Fibroblast of skin of abdomen (primary cell): ENCODE data around the gene C1QTNF5.

Source experiments
- DNase-seq: peaks from one replicate; pipeline ENCODE4 v3.0.0-alpha.2; 2013

The C1QTNF5 gene

DNA sequence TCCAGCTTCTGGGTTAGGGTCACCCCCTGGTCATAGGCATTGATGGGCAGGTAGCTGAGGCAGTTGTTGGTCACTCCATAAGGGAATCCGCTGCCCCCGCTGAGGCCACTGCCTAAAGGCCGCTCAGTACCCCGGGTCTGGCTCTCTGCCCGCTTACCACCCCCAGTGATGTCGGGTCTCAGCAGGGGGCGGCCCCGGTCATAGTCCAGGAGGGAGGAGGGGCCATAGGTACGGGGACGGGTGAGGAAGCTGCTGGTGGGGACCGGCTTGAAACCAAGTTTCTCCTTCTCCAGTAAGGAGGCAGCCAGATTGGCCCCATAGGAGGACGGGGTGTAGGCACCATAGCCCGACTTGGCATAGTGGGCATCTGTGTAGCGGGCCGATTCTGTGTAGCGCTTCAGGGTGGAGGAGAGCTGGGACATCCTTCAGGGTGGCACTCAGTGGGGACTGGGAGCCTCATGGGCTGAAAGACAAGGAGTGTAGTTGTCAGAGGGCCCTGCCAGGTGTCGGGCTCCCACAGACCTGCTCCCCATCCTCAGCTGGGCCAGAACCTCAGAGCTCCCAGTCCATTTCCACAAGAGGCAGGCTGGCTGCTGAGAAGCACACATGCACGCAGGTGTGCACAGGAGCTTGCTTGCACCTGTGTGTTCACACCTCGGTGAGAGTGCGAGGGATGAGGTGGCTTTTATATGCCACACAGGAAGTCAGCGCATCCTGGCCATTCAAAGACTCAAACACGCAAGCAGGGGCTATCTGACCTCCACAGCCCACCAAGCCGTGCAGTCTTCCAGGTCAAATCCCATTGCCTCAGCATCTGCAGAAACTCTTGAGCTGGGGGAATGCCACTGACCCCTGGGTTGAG is 32.6 kb upstream of the C1QTNF5 start:
- no peak for DNase-seq

DNA sequence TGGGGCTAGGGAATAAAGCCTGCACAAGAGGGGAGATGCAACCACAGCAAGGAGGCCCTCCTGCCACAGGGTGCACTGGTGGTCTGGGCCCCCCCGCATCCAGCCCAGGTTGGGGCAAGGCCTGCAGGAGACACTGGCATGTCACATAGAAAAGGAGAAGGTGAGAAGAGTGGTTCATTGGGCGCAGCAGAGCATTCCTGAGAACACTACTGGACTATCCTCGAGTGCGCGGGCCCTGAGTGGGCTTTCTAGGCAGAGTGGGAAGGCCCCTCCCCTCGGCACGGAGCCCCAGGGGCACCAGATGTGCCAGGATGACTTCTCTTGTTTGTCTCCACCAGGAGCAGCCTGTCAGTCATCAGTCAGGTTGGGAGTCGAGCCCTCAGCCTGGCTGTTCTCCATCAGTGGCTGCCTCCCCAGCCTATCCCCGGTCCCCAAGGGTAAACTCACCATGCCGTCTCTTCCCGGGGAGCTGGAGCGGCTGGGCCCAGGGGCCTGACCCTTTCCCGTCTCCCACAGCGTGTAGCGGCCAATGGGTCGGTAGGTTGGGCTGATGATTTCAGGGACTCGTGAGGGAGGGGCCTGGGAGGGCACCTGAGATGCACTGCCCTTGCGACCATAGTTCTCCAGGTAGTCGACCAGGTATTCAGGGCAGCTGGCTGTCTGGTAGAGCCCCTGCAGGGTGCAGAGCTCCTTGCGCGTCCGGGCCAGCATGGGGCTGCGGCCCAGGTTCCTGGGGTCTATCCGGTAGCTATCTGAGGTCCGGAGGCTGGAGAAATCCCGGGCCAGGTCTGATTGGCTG is 31.8 kb upstream of the C1QTNF5 start:
- no peak for DNase-seq

DNA sequence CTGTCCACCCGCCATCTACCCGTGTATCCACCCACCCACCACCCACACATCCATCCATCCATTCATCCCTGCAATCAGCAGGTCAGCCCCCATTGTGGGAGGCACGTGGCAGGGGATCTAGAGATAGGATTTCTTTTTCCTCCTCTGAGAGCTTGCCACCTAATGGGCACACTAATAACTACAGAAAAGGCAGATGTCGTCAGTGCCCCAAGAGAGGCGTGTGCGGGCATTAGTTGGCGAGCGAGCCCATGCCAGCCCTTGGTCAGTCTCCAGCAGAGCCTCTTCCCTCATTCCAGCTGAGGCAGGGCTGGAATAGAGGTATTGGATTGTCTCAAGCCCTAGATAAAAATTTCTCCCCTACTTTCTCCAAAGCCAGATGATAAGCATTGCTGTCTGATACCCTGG is 31.1 kb upstream of the C1QTNF5 start:
- DNase-seq, result no peak

DNA sequence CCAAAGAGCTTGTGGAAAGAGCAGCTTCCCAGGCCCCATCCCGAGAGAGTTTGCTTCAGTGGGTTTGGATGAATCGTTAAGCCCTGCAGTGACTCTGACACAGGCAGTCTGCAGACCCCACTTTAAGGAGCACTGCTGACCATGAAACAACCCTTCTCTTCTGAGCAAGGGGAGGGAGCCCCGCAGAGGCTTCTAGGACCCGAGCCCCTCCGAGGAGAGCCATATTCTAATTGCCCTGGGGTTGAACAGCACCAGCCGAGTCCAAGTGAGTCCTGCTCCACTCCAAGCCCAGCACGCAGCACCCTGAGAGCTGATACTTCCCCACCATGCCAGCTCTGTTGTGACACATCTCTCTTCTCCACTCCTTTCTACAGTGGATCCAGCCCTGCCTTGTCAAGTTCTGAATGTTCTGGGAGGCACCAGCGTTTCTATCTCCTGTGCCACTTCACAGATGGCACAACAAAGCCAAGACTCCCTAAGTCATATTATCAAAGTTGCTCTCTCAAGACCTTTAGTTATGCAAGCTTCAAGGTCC is 30.5 kb upstream of the C1QTNF5 start:
- DNase-seq, result no peak

DNA sequence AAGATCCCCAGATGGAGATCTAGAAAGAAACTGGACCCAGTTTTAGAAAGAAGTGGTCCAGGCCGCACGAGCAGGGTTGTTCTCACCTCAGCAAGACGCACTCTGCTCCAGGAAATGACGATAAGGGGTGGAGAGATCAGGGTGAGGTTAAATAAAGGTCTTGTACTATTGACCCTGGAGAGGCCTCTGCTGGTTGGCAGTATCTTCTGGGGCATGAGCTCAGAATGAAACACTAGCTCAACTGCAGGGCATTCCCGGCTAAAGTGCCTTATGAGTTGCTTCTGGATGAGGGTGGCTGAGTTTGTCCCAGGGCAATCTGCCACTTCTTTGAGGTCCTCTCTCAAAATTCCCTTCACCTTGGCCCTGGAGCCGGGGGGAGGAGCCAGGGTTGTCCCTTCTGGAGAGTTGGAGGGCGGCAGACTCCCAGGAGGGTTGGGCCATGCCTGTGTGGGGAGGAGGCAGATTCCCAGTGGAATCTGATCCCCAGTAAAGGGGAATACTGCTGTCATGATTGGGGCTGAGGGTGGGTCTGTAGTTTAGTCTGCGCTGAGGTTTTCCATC is 29.9 kb upstream of the C1QTNF5 start:
- DNase-seq, result no peak

DNA sequence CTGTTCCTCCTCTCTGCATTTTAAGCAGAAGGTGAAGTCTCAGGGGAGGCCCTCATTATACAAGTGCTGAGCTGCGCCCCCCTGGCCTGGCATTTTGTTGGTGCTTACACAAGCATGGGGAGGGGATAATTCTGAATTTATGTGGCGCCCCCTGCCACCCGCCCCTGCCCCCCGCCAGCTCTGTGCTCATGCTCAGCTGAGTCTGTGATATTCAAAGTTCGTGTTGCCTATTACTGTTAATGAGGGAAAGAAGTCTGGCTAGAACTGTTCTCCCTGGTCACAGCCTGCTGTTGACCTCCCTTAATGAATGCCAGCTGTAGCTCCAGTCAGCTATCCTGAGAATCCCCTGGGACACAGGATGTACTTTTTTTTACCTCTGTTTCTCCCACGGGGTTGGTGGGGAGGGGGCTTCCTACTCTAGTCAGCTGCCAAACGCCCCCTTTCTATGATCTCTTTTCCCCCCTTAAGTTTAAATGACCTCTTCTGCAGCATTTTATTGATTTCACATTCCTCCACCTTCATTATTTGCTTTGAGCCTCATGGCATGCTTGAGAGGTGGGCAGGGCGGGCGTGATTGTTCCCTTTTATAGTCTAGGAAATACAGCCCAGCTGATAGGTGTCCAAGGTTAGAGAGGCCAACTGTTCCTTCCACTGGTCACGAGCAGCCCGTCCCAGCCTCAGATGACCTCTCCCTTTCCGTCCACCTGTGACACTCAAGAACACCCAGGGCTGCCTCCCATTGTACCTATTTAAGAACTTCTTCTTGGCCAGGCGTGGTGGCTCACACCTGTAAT is 28.6 kb upstream of the C1QTNF5 start:
- DNase-seq, result no peak

DNA sequence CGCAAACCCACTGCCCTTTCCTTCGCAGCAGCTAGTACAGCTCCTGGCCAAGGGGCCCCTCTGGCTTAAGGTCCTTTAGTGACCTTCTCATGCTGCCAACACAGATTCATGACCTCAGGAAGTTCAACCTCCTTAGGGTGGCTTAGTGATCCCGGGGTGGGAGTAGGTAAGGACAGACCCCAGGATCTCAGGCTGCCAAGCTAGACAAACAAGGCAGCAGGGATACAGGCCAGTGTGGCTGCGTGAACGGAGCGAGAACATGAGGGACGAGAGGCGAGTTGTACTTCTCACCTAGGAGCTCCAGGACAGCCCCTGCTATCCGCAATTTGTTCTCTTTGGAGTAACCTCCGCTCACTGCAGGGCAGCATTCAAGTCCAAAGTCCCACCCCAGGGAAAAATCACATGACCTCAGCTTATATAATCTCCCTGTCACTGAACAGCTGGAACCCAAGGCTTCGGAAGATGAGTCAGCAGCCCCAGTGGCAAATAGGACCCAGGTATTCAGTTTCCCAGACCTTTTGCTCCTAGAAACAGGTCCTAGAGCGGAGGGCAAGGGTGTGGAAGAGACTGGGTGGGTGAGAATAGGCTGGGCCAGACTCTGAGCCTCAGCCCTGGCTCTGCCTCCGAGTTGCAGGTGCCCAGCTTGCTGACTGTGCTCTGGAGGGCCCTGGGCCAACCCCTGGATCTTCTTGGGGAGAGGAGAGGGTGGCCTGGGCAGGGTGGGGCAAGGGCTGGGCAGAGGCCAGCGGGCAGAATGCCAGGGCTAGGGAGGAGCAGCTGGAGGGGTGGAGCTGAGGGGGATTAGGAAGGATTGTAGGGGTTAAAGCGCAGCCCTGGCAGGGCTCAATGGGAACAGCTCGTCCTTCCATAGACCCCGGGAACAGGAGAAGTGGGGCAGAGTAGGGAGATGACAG is 27.7 kb upstream of the C1QTNF5 start:
- DNase-seq, result no peak

DNA sequence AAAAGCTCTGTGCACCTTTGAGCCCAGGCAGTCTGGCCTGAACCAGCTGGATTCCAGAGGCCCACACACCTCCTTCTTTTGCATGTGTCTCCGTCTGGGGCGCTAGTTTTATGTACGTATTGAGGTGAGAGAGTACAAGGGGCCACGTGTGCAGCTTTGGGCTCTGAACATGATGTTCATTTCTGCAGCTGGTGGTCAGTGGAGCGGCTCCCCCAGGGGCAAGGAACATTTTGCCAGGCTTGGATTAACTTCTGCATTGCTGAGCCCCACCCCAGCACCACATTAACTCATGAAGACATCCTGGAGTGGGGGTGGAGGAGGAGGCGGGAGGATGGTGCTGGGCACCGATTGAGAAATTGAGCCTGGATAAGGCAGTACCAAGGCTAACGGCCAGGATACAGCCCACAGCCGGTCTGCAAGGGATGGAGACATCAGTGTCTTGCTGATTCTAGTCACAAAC is 27.0 kb upstream of the C1QTNF5 start:
- no peak for DNase-seq

DNA sequence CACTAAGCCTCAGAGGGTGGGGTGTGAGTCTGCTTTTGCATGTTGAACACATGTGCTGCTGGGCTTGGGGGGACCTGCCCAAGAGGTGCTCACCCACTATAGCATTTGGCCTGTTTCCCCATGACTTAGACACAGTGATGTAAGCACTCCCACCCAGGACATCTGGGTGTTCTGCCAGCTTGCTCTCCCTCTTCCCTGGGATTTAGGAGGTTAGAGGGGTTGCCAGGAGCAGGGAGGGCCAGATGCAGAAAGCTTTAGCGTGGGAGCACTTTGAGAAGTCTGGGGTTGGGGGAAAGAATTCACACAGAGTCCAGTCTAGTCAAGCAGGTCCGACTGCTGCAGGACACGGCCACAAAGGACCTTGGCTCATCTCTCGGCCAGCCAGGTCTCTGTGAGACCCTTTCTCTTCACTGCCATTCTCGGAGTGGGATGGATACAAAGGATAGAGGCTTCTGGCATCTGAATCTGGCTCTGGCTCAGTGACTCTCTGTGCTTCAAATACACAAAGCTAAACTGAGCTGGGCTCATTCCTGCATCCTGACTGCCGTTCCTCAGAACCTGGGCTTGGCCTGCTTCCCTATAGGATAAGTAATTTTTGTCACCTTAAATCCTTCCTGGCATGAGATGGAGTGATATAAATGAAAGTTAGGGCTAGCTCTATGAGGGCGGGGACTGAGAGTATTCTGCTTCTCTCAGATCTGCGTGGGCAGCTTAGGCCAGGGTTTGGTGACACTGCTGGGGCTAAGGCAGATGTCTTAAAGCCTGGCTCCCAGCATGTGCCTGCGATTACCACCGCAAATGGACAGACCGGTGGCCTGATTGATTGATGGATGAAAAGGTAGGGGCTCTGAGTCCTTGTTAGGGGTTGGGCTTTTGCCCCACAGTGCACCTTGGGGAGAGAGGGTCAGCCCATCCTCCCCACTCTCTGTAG is 26.3 kb upstream of the C1QTNF5 start:
- DNase-seq, result no peak

DNA sequence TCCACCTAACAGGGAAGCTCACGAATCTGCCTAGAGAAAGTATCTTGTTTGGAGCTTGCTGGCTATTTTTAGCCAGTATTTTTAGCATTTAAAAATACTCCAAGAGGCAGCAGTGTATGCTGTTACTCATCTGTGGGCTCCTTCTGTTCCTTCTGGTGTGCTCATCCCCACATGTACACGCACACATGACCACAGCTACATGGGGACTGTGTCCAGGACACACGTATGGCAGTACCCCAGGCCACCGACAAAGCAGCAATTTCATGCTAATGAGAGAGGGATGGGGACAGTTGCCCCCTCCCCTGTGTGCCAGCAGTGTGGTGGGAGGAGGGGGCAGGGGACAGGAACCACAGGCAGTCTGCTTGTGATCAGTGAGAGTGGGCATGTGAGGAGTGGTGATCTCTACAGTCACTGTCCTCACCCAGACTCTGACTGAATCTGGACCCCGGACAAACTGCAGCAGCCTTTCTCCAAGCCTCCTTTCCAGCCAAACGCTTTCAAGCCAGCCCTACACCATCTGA is 24.4 kb upstream of the C1QTNF5 start:
- DNase-seq, result no peak

DNA sequence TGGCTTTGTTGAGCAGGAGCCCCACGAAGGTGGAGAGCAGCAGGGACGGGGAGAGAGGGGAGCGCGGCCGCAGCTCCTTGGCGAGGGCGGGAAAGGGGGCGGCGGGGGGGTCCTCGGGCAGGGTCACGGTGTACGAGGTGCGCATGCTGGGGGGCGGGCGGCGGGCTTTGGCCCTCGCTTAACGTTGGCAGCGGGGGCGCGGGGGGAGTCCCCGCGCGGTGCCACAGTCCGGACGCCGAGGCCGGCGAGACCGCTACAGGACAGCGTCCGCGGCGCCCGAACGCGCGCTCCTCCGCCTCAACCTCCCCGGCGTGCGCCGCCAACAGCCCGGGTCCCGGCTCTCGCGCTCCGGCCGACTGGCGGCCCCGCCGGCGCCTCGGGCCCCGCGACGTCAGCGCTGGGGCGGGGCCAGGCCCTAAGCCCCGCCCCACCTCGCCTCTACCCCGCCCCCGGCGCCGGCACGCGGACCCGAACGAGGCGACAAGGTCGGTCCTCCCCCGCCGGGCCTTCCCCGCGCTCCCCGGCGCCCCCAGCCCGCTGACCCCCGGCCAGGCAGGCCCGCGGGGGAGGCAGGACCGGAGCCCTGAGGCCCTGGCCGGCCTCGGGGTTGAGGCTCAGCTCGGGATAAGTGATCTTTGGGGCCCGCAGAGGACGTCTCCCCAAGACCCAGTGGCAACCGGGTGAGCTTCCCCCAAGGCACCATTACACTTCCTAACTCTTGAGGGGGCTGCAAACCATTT is 23.3 kb upstream of the C1QTNF5 start:
- peak; percentile 44 for DNase-seq

DNA sequence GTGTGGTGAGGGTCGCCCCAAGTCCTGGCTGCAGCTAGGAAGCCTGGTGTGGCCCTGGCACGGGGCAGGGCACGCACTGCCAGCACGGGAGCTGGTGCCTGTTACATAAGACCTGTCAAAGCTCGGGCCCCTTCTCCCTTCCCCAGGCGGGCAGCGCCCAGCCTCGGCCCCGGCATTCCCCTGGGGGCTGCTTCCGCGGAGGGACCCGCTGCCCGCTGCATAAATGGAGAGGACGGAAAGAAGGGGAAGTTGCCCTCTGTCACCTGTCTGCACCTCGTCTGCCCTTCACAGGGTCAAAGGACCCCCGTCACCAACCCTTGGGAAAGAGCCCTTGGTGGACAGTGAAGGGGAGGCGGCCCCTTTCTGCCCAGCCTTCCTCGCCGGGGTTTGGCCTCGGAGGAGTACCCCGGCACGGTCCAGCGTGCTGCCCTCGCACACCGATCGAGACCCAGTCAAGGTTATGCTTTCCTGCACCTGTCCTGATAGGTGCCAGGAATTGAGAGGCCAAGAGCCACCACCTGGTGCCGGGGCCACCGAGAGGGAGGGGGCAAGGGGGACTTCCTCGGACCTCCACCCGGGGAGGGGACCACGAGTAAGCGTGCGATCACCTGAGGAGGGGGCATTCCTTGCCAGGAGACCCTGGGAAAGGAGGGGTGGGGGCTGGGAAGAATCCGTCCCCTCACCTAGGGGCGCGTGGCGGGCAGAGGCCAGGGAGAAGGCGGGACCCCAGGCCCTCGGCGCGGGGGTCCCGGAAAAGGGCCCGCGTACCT is 22.6 kb upstream of the C1QTNF5 start:
- no peak for DNase-seq

DNA sequence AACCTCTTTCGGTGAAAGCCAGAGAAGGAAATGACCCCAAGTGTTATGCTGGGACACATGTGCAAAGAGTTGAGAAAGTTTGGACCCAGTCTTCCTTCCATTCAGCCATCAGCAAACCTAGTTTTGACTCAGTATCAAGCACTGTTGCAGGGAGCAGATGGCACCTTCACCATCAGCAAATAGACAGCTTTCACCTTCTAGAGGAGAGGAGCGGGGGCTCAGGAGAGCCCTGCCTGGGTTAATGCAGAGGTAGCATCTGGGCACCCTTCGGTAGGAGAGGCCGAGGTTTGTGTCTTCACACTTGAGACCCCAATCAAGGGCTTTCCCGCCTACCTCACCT is 22.0 kb upstream of the C1QTNF5 start:
- no peak for DNase-seq

DNA sequence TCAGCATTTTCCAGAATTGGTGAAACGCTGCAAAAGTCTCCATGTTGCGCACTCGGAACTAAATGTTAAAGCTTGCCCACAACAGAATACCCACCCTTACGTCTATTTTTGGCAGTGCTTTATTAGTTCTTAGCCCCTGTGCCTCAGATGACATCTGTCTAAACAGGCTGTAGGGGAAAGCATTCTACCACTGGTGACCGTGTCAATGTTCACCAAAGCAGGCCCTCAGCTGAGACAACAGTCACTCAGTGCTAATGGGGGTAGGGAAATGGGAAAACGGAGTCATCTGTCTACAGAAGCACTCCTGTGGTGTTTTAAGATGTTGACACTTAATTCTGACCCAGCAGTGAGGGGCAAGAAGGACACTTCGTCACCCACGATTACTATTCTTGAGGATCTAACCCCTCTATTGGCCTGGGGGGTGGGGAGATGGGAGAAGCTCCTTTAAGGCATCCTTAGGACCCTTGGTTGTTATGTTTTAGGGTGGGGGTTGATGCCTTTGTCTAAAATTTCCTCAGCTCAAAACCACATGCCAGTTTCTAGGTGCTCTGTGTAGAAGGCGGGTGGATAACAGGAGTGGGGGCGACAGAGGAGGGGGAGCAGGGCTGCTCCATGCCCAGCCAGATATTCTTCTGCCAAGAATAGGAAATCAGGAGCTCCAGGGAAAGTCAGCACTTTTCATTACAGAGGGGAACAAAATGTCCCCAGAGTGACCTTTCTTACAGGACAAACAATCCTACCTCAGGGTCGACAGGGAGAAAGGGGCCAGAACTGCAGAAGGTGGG is 21.4 kb upstream of the C1QTNF5 start:
- DNase-seq, result no peak

DNA sequence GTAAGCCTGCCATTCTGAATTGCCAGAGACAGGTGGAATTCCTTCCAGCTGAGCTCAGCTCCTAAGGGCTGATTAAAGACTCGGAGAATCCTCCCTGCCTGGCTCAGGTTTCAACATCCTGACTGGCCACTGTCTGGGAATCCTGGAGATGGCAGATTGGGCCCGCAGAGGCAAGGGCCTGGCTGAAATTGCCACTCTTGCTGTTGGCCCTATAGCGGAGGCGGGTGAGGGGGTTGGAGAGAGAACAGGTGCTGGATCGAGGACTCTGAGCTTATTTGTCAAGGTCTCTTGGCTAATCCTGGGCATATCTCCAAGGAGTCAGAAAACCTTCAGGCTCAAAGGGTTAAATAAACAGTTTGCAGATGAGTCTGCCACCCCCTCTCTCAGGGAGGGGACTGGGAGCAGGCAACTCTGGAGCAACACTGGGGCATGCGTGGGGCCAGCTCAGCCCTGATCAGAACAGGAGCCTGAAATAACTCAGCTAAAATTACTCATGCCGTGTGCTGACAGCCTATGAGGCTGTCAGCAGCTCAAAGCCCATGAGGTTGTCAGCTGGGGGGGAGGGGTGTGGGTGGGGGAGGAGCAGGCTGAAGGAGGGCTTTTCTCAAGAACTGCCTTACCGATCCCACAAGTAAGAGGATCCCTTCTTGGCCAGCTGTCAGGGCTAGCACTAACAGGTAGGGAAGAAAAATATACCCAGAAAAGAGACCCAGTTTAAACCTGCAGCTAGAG is 20.5 kb upstream of the C1QTNF5 start:
- peak; percentile 80 for DNase-seq

DNA sequence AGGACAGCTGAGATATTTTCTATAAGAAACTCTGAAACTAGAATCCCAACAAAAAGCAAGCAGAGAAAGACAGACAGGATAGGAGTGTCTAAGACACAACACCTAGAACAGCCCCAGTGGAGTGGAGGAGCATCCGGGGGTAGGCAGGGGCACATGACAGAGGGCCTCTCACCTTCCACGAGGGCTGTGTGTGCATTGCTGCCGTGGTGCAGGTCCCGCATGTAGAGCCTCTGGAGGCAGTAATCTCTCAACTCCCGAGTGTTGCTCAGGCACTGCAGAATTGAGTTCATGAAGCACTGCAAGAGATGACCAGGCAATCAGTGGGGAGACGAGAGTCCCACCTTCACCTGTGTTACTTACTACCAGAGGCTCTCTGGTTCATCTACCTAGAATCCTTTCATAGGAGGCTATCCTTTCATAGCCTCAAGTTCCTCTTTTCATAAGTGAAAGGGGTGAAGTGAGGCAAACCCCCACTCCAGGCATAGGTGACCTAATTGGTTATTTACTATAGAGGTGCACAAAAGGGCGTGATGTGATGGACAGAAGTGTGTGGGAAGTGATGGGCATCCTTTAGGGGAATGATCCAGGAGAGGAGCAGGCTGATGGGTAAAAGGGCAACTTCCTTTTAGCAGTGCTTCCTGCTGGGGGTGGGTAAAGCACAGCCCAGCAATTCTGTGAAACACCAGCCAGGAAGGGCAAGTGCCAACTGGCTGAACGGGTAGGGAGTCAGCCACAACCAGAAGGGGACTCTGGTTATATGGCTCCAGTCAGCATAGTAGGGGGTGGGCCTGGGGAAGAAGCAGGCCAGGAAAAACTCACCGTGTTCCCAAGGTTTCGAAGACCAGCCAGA is 18.9 kb upstream of the C1QTNF5 start:
- DNase-seq, result no peak
